ENCODE measurements around the gene PHAF1. TPM values are rescaled to one million over a fixed set of nuclear protein-coding genes. Genes with fewer than 3 reads are reported as not detected.
A peak's percentile ranks its signal among the peaks of the same experiment; 100 is the strongest.

PHAF1 gene
- polyA plus RNA-seq, 2 donors, result 8.8 to 9.9 TPM

GRCh38 chr16:67190041-67190440 lies 80.3 kb downstream of the PHAF1 start, which contains the start of gene EXOC3L1:
Gene EXOC3L1 (minus strand): TSS chr16:67190136. CDS start chr16:67189676, 460 bp downstream.
- Histone ChIP-seq H3K4me1 (ENCODE audit: control insufficient read depth in 2 of 2, insufficient read depth in 2 of 2, low read length in 1 of 2) (peaks cover 11 to 19% of the 10 kb centered on the region in 2 donors), H3K27ac (ENCODE audit: low read depth in 2 of 2, low read length in 1 of 2) (no peak within 1 kb of the TSS), H3K9me3 (ENCODE audit: control insufficient read depth in 2 of 2, insufficient read depth in 1 of 2, low read depth in 1 of 2, low read length in 1 of 2) (no peaks in the 10 kb centered on the region), H3K36me3 (ENCODE audit: control insufficient read depth in 2 of 2, insufficient read depth in 2 of 2, low read length in 1 of 2) (peaks cover 0 to 11% of the 10 kb centered on the region in 2 donors), H3K27me3 (ENCODE audit: control insufficient read depth in 1 of 2, insufficient read depth in 2 of 2, low read length in 2 of 2) (no peaks in the 10 kb centered on the region), H3K4me3 (ENCODE audit: low read depth in 1 of 2, low read length in 2 of 2) (no peak within 1 kb of the TSS)
- 50 to 56% methylated on average over 6 of the region's 6 CpGs for WGBS, 2 donors

- Histone ChIP-seq H3K27ac (ENCODE audit: low read depth in 2 of 2, low read length in 1 of 2) (no peak overlapping the region), H3K27me3 (ENCODE audit: control insufficient read depth in 1 of 2, insufficient read depth in 2 of 2, low read length in 2 of 2) (no peaks in the 10 kb centered on the region), H3K4me1 (ENCODE audit: control insufficient read depth in 2 of 2, insufficient read depth in 2 of 2, low read length in 1 of 2) (peaks cover 8 to 15% of the 10 kb centered on the region in 2 donors), H3K9me3 (ENCODE audit: control insufficient read depth in 2 of 2, insufficient read depth in 1 of 2, low read depth in 1 of 2, low read length in 1 of 2) (no peaks in the 10 kb centered on the region), H3K4me3 (ENCODE audit: low read depth in 1 of 2, low read length in 2 of 2) (no peak overlapping the region), H3K36me3 (ENCODE audit: control insufficient read depth in 2 of 2, insufficient read depth in 2 of 2, low read length in 1 of 2) (peaks cover 0 to 17% of the 10 kb centered on the region in 2 donors)
- 75 to 79% methylated on average over 13 of the region's 13 CpGs for WGBS, 2 donors
Observed at GRCh38 chr16:67190448-67191399, 81.0 kb downstream of the PHAF1 start.

DNA sequence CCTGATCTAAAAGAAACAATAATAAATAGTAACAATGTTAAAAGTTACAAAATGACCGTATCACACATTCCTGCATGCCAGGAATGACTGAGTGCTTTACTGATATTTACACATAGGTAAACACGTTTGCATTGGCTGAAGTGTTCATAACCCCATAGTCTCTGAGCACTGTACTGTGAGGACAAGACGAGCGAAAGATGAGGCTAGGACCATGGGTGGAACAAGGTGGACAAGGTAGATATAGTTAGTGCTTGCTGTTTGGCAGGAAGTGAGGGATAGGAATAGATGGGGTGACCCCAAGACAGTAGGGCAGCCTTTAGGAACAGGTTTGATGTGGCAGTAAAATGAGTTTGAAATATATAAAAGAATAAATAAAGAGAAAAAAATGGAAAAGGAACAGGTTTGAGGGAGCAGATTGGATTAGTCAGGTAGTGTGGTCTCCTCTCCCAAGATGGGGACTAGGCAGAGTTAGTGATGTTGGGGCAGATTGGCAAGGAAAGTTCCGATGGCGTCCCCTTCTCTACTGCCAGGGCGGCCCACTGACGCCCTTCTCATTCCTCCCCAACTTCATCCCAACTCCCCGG lies 81.8 kb downstream of the PHAF1 start:
- Histone ChIP-seq H3K27ac (ENCODE audit: low read depth in 2 of 2, low read length in 1 of 2) (peak overlapping the region in 1 of 2 donors; percentile 83), H3K4me3 (ENCODE audit: low read depth in 1 of 2, low read length in 2 of 2) (no peak overlapping the region), H3K36me3 (ENCODE audit: control insufficient read depth in 2 of 2, insufficient read depth in 2 of 2, low read length in 1 of 2) (peaks cover 0 to 25% of the 10 kb centered on the region in 2 donors), H3K27me3 (ENCODE audit: control insufficient read depth in 1 of 2, insufficient read depth in 2 of 2, low read length in 2 of 2) (no peaks in the 10 kb centered on the region), H3K9me3 (ENCODE audit: control insufficient read depth in 2 of 2, insufficient read depth in 1 of 2, low read depth in 1 of 2, low read length in 1 of 2) (no peaks in the 10 kb centered on the region), H3K4me1 (ENCODE audit: control insufficient read depth in 2 of 2, insufficient read depth in 2 of 2, low read length in 1 of 2) (peaks cover 8 to 15% of the 10 kb centered on the region in 2 donors)
- WGBS, 2 donors, result 19 to 25% methylated on average over 9 of the region's 9 CpGs

GRCh38 chr16:67191995-67192681 lies 82.4 kb downstream of the PHAF1 start, which contains the start of gene E2F4:
Gene E2F4 (plus strand): TSS chr16:67192155. CDS start chr16:67192228, 73 bp downstream.
- Histone ChIP-seq H3K27me3 (ENCODE audit: control insufficient read depth in 1 of 2, insufficient read depth in 2 of 2, low read length in 2 of 2) (no peaks in the 10 kb centered on the region), H3K4me1 (ENCODE audit: control insufficient read depth in 2 of 2, insufficient read depth in 2 of 2, low read length in 1 of 2) (peaks cover 8 to 15% of the 10 kb centered on the region in 2 donors), H3K9me3 (ENCODE audit: control insufficient read depth in 2 of 2, insufficient read depth in 1 of 2, low read depth in 1 of 2, low read length in 1 of 2) (no peaks in the 10 kb centered on the region), H3K27ac (ENCODE audit: low read depth in 2 of 2, low read length in 1 of 2) (peak within 1 kb of the TSS; percentile 69 to 83), H3K4me3 (ENCODE audit: low read depth in 1 of 2, low read length in 2 of 2) (peak within 1 kb of the TSS; percentile 93 to 97), H3K36me3 (ENCODE audit: control insufficient read depth in 2 of 2, insufficient read depth in 2 of 2, low read length in 1 of 2) (peaks cover 0 to 31% of the 10 kb centered on the region in 2 donors)
- WGBS, 2 donors, result 0% methylated on average over 40 to 54 of the region's 54 CpGs

DNA sequence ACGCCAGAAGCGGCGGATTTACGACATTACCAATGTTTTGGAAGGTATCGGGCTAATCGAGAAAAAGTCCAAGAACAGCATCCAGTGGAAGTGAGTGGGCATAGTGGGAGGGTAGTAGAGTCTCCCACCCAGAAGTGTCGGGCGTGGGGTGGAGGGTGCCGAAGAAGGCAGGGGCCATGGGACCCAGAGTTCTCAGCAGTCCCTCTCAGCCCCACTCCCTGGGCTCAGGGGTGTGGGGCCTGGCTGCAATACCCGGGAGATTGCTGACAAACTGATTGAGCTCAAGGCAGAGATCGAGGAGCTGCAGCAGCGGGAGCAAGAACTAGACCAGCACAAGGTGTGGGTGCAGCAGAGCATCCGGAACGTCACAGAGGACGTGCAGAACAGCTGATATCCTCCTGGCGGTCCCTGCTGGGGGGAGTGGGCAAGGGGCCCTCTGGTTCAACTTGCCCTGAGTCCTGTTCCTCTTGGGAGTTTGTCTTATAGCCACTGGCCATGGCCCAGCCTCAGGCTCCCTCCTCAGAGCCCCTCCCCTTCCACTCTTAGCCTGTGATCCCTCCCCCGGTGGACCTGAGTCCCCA lies 83.1 kb downstream of the PHAF1 start:
- Histone ChIP-seq H3K36me3 (ENCODE audit: control insufficient read depth in 2 of 2, insufficient read depth in 2 of 2, low read length in 1 of 2) (peaks cover 0 to 38% of the 10 kb centered on the region in 2 donors), H3K4me3 (ENCODE audit: low read depth in 1 of 2, low read length in 2 of 2) (peak overlapping the region; percentile 93 to 97), H3K27me3 (ENCODE audit: control insufficient read depth in 1 of 2, insufficient read depth in 2 of 2, low read length in 2 of 2) (no peaks in the 10 kb centered on the region), H3K4me1 (ENCODE audit: control insufficient read depth in 2 of 2, insufficient read depth in 2 of 2, low read length in 1 of 2) (peaks cover 8 to 15% of the 10 kb centered on the region in 2 donors), H3K9me3 (ENCODE audit: control insufficient read depth in 2 of 2, insufficient read depth in 1 of 2, low read depth in 1 of 2, low read length in 1 of 2) (no peaks in the 10 kb centered on the region), H3K27ac (ENCODE audit: low read depth in 2 of 2, low read length in 1 of 2) (peak overlapping the region; percentile 69 to 83)
- 22 to 24% methylated on average over 17 of the region's 17 CpGs for WGBS, 2 donors

- Histone ChIP-seq H3K4me3 (ENCODE audit: low read depth in 1 of 2, low read length in 2 of 2) (peak overlapping the region in 1 of 2 donors; percentile 93), H3K36me3 (ENCODE audit: control insufficient read depth in 2 of 2, insufficient read depth in 2 of 2, low read length in 1 of 2) (peaks cover 0 to 41% of the 10 kb centered on the region in 2 donors), H3K27me3 (ENCODE audit: control insufficient read depth in 1 of 2, insufficient read depth in 2 of 2, low read length in 2 of 2) (no peaks in the 10 kb centered on the region), H3K27ac (ENCODE audit: low read depth in 2 of 2, low read length in 1 of 2) (no peak overlapping the region), H3K9me3 (ENCODE audit: control insufficient read depth in 2 of 2, insufficient read depth in 1 of 2, low read depth in 1 of 2, low read length in 1 of 2) (no peaks in the 10 kb centered on the region), H3K4me1 (ENCODE audit: control insufficient read depth in 2 of 2, insufficient read depth in 2 of 2, low read length in 1 of 2) (peaks cover 8 to 21% of the 10 kb centered on the region in 2 donors)
Observed at GRCh38 chr16:67193536-67193935, 83.8 kb downstream of the PHAF1 start.

DNA sequence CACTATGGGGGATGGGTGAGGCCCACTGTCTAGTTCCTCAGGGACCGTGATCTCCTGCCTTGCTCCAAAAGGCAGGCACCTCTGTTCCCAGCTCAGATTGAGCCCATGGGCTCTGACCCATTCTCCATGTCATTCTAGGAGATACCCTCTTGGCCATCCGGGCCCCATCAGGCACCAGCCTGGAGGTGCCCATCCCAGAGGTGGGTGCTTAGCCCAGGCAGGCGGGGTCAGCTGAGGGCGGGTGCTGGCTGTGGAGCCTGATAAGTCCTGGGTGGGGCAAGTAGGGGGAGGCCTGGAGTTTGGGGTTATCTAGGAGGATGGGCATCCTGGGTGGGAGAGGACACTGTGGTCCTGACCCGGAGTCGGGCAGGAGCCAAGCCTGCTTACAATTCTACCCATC lies 84.5 kb downstream of the PHAF1 start:
- Histone ChIP-seq H3K4me1 (ENCODE audit: control insufficient read depth in 2 of 2, insufficient read depth in 2 of 2, low read length in 1 of 2) (peaks cover 8 to 21% of the 10 kb centered on the region in 2 donors), H3K4me3 (ENCODE audit: low read depth in 1 of 2, low read length in 2 of 2) (no peak overlapping the region), H3K36me3 (ENCODE audit: control insufficient read depth in 2 of 2, insufficient read depth in 2 of 2, low read length in 1 of 2) (peaks cover 0 to 41% of the 10 kb centered on the region in 2 donors), H3K27ac (ENCODE audit: low read depth in 2 of 2, low read length in 1 of 2) (no peak overlapping the region), H3K9me3 (ENCODE audit: control insufficient read depth in 2 of 2, insufficient read depth in 1 of 2, low read depth in 1 of 2, low read length in 1 of 2) (no peaks in the 10 kb centered on the region), H3K27me3 (ENCODE audit: control insufficient read depth in 1 of 2, insufficient read depth in 2 of 2, low read length in 2 of 2) (no peaks in the 10 kb centered on the region)
- WGBS, 2 donors, result 86 to 87% methylated on average over 6 of the region's 6 CpGs

DNA sequence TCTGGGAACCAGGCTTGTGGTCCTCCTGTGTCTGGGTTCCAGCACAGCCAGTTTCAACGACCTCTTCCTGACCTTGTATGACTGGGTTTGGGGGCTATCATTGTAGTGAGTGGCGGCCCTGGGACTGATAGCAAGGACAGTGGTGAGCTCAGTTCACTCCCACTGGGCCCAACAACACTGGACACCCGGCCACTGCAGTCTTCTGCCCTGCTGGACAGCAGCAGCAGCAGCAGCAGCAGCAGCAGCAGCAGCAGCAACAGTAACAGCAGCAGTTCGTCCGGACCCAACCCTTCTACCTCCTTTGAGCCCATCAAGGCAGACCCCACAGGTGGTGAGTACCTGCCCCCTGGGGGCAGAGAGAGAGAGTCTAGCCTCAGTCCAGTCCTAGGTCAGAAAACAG lies 85.9 kb downstream of the PHAF1 start:
- Histone ChIP-seq H3K27me3 (ENCODE audit: control insufficient read depth in 1 of 2, insufficient read depth in 2 of 2, low read length in 2 of 2) (no peaks in the 10 kb centered on the region), H3K36me3 (ENCODE audit: control insufficient read depth in 2 of 2, insufficient read depth in 2 of 2, low read length in 1 of 2) (peaks cover 0 to 47% of the 10 kb centered on the region in 2 donors), H3K9me3 (ENCODE audit: control insufficient read depth in 2 of 2, insufficient read depth in 1 of 2, low read depth in 1 of 2, low read length in 1 of 2) (no peaks in the 10 kb centered on the region), H3K4me1 (ENCODE audit: control insufficient read depth in 2 of 2, insufficient read depth in 2 of 2, low read length in 1 of 2) (peaks cover 8 to 29% of the 10 kb centered on the region in 2 donors), H3K4me3 (ENCODE audit: low read depth in 1 of 2, low read length in 2 of 2) (no peak overlapping the region), H3K27ac (ENCODE audit: low read depth in 2 of 2, low read length in 1 of 2) (no peak overlapping the region)
- WGBS, 2 donors, result 78 to 85% methylated on average over 5 of the region's 5 CpGs

DNA sequence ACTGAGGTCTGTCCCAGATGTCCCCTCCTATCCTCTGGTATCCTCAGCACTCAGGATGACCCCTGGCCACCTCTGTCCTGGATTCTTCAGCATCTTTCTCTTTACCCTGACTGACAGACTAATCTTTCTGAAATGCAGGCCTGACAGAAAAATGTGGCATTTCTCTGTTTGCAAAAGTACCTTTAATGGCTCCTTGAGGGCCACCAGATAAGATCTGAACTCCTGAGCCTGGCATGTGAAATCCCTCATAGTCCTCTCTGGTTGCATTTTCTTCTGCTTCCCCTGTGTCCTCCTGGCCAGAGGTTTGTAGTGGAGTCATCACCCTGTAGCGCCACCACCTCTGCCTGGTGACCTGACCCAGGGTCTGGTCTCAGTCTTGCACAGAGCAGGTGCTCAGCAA lies 87.1 kb downstream of the PHAF1 start:
- Histone ChIP-seq H3K36me3 (ENCODE audit: control insufficient read depth in 2 of 2, insufficient read depth in 2 of 2, low read length in 1 of 2) (peaks cover 2 to 56% of the 10 kb centered on the region in 2 donors), H3K4me3 (ENCODE audit: low read depth in 1 of 2, low read length in 2 of 2) (no peak overlapping the region), H3K27ac (ENCODE audit: low read depth in 2 of 2, low read length in 1 of 2) (no peak overlapping the region), H3K9me3 (ENCODE audit: control insufficient read depth in 2 of 2, insufficient read depth in 1 of 2, low read depth in 1 of 2, low read length in 1 of 2) (no peaks in the 10 kb centered on the region), H3K27me3 (ENCODE audit: control insufficient read depth in 1 of 2, insufficient read depth in 2 of 2, low read length in 2 of 2) (no peaks in the 10 kb centered on the region), H3K4me1 (ENCODE audit: control insufficient read depth in 2 of 2, insufficient read depth in 2 of 2, low read length in 1 of 2) (peaks cover 8 to 27% of the 10 kb centered on the region in 2 donors)
- WGBS, 2 donors, result 95 to 100% methylated on average over 1 of the region's 1 CpG

All from esophagus (tissue), 2 donors.